Liver (tissue), 9 donors: ENCODE data around the gene LCP1. TPM values are rescaled to one million over a fixed set of nuclear protein-coding genes. Genes with fewer than 3 reads are reported as not detected.

Source experiments
- DNase-seq: peaks from one replicate; pipeline ENCODE4 v3.0.0-alpha.2; 2017; ENCODE audit warnings: low spot score
- H3K27ac ChIP-seq, 2 donors: one replicate each; pipeline ENCODE4 v1.7.0; 2013; ENCODE audit warnings: inconsistent platforms in 2 of 2, low read length in 2 of 2, control low read depth in 1 of 2, low read depth in 1 of 2, mild to moderate bottlenecking in 1 of 2
- H3K27me3 ChIP-seq, 4 donors: one replicate each; pipeline versions ENCODE4 v1.6.1 to v1.7.0; 2013; ENCODE audit warnings: low read length in 3 of 4, inconsistent platforms in 1 of 4, mild to moderate bottlenecking in 1 of 4, moderate library complexity in 1 of 4; ENCODE audit not compliant: control insufficient read depth in 4 of 4, insufficient read depth in 4 of 4
- H3K36me3 ChIP-seq, 4 donors: one replicate each; pipeline versions ENCODE4 v1.6.1 to v1.7.0; 2013; ENCODE audit warnings: low read length in 3 of 4, mild to moderate bottlenecking in 3 of 4, low read depth in 1 of 4, moderate library complexity in 1 of 4; ENCODE audit not compliant: control insufficient read depth in 4 of 4, insufficient read depth in 3 of 4
- H3K4me1 ChIP-seq, 4 donors: one replicate each; pipeline versions ENCODE4 v1.6.1 to v1.7.0; 2013; ENCODE audit warnings: low read length in 3 of 4, mild to moderate bottlenecking in 3 of 4, moderate library complexity in 1 of 4; ENCODE audit not compliant: control insufficient read depth in 4 of 4, insufficient read depth in 4 of 4
- H3K4me3 ChIP-seq, 3 donors: one replicate each; pipeline versions ENCODE4 v1.6.1 to v1.7.0; 2013; ENCODE audit warnings: low read length in 3 of 3, control low read depth in 1 of 3, low read depth in 1 of 3, mild to moderate bottlenecking in 1 of 3
- H3K9ac ChIP-seq, 2 donors: one replicate each; pipeline ENCODE4 v1.7.0; 2013; ENCODE audit warnings: low read length in 2 of 2, mild to moderate bottlenecking in 2 of 2, moderate library complexity in 2 of 2, control low read depth in 1 of 2, low read depth in 1 of 2
- H3K9me3 ChIP-seq, 4 donors: one replicate each; pipeline versions ENCODE4 v1.6.1 to v1.7.0; 2013; ENCODE audit warnings: low read length in 3 of 4; ENCODE audit not compliant: control insufficient read depth in 4 of 4
- ATF3 ChIP-seq: IDR thresholded peaks from 2 replicates; pipeline ENCODE4 v1.6.1; 2016; ENCODE audit warnings: antibody characterized with exemption
- EGR1 ChIP-seq, 2 donors: IDR thresholded peaks; 2 replicates each; pipeline ENCODE4 v1.6.1; 2016 to 2018; ENCODE audit warnings: antibody characterized with exemption in 2 of 2, low read depth in 2 of 2
- FOXA1 ChIP-seq: IDR thresholded peaks from 2 replicates; pipeline ENCODE4 v1.6.1; 2016; ENCODE audit warnings: antibody characterized with exemption
- GABPA ChIP-seq, 2 donors: IDR thresholded peaks in 1 of 2; conservative IDR thresholded peaks in 1 of 2; 2 replicates each; pipeline ENCODE4 v1.6.1; 2016; ENCODE audit warnings: antibody characterized with exemption in 2 of 2, mild to moderate bottlenecking in 1 of 2, moderate library complexity in 1 of 2
- HNF4A ChIP-seq, 2 donors: conservative IDR thresholded peaks; 2 replicates each; pipeline ENCODE4 v1.6.1; 2016; ENCODE audit warnings: antibody characterized with exemption in 2 of 2, mild to moderate bottlenecking in 2 of 2
- JUND ChIP-seq, 2 donors: IDR thresholded peaks; 2 replicates each; pipeline ENCODE4 v1.6.1; 2016; ENCODE audit warnings: antibody characterized with exemption in 2 of 2
- NR2F2 ChIP-seq: IDR thresholded peaks from 2 replicates; pipeline ENCODE4 v1.6.1; 2016; ENCODE audit warnings: antibody characterized with exemption
- RAD21 ChIP-seq, 2 donors: IDR thresholded peaks; 2 replicates each; pipeline ENCODE4 v1.6.1; 2016; ENCODE audit warnings: antibody characterized with exemption in 2 of 2, mild to moderate bottlenecking in 2 of 2
- RXRA ChIP-seq, 2 donors: IDR thresholded peaks; 2 replicates each; pipeline ENCODE4 v1.6.1; 2017 to 2018; ENCODE audit warnings: antibody characterized with exemption in 2 of 2, mild to moderate bottlenecking in 1 of 2
- SP1 ChIP-seq: IDR thresholded peaks from 2 replicates; pipeline ENCODE4 v1.6.1; 2018; ENCODE audit warnings: antibody characterized with exemption, mild to moderate bottlenecking
- TAF1 ChIP-seq: conservative IDR thresholded peaks from 2 replicates; pipeline ENCODE4 v1.6.1; 2016; ENCODE audit warnings: antibody characterized with exemption, mild to moderate bottlenecking
- YY1 ChIP-seq: IDR thresholded peaks from 2 replicates; pipeline ENCODE4 v1.6.1; 2016; ENCODE audit warnings: antibody characterized with exemption, mild to moderate bottlenecking
- WGBS: extraction: QIAGEN DNeasy Blood & Tissue Kit; methylation state at CpG from one replicate; pipeline ENCODE4 v1.1.7; 2013; 5-methylcytosine and 5-hydroxymethylcytosine counted together
- polyA plus RNA-seq, 2 donors: library from polyadenylated mRNA; stranded (reverse) in 1 of 2; unstranded in 1 of 2; fragments of 200-250 nt in 1 of 2; fragments of >200 nt in 1 of 2; fragmentation: Nextera tagmentation in 1 of 2; extraction: Ambion mirVana in 1 of 2; gene quantifications; one replicate each; pipeline versions ENCODE4 v1.2.1 to v1.2.3, GENCODE V29; 2013 to 2015
- total RNA-seq, 2 donors: library from RNA; depleted of rRNA; stranded (reverse); fragments of >200 nt; gene quantifications; one replicate each; pipeline ENCODE4 v1.2.3, GENCODE V29; 2014
- TF ChIP-seq, protein P1 (sequence below): IDR thresholded peaks from 2 replicates; pipeline ENCODE4 v1.6.1; 2016; ENCODE audit warnings: antibody characterized with exemption, mild to moderate bottlenecking
- TF ChIP-seq, protein P2 (sequence below): IDR thresholded peaks from 2 replicates; pipeline ENCODE4 v1.6.1; 2016; ENCODE audit warnings: antibody characterized with exemption
- donor health status: healthy.
- donor health status: healthy.
- donor health status: healthy.
- donor health status: healthy.
- donor health status: healthy.

The LCP1 gene
- total and polyA plus RNA-seq, 4 donors: 12.6 to 90.6 (median 36.0) TPM

DNA sequence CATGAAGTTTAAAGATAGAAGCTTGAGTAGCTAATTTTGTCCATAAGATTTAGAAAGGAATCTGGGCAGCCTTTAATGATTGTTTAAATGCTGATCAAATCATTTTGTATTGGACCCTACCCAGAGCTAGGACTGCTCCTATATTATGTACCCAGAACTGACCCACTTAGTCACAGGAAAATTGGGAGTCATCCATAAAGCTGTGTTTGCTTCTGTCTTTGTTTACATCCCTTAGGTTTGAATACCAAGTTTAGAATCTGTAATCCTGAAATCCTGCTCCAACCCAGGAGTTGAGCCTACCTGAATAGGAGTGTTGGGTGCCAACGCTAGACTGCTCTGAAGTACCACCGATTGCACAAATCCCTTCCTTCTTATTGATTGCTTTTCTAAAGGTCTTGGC is 23.8 kb downstream of the LCP1 start (continued):
- TF ChIP-seq ATF3 (no peak), RXRA (IDR thresholded peaks at IDR 0.05) (no peak)

- Histone ChIP-seq H3K9ac (no peak overlapping the region), H3K4me1 (peaks cover 0 to 9% (median 0%) of the 10 kb centered on the region in 4 donors), H3K4me3 (no peak overlapping the region), H3K27me3 (no peaks in the 10 kb centered on the region), H3K36me3 (peaks cover 0 to 10% (median 0%) of the 10 kb centered on the region in 4 donors), H3K27ac (no peak overlapping the region), H3K9me3 (no peaks in the 10 kb centered on the region)
- WGBS: 63% methylated on average over 7 of the region's 7 CpGs
- no peak for DNase-seq
- TF ChIP-seq YY1 (no peak), EGR1 (IDR thresholded peaks at IDR 0.05; ENCODE audit: low read depth in 2 of 2) (no peak), NR2F2 (no peak), FOXA1 (no peak), GABPA (IDR thresholded peaks at IDR 0.05 in 1 of 2, conservative IDR thresholded peaks at IDR 0.05 in 1 of 2) (no peak), SP1 (no peak), HNF4A (conservative IDR thresholded peaks at IDR 0.05) (no peak), RAD21 (IDR thresholded peaks at IDR 0.05) (no peak), JUND (IDR thresholded peaks at IDR 0.05) (no peak), TAF1 (no peak)
- TF ChIP-seq, protein P1, sequence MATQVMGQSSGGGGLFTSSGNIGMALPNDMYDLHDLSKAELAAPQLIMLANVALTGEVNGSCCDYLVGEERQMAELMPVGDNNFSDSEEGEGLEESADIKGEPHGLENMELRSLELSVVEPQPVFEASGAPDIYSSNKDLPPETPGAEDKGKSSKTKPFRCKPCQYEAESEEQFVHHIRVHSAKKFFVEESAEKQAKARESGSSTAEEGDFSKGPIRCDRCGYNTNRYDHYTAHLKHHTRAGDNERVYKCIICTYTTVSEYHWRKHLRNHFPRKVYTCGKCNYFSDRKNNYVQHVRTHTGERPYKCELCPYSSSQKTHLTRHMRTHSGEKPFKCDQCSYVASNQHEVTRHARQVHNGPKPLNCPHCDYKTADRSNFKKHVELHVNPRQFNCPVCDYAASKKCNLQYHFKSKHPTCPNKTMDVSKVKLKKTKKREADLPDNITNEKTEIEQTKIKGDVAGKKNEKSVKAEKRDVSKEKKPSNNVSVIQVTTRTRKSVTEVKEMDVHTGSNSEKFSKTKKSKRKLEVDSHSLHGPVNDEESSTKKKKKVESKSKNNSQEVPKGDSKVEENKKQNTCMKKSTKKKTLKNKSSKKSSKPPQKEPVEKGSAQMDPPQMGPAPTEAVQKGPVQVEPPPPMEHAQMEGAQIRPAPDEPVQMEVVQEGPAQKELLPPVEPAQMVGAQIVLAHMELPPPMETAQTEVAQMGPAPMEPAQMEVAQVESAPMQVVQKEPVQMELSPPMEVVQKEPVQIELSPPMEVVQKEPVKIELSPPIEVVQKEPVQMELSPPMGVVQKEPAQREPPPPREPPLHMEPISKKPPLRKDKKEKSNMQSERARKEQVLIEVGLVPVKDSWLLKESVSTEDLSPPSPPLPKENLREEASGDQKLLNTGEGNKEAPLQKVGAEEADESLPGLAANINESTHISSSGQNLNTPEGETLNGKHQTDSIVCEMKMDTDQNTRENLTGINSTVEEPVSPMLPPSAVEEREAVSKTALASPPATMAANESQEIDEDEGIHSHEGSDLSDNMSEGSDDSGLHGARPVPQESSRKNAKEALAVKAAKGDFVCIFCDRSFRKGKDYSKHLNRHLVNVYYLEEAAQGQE: no peak
- TF ChIP-seq, protein P2, sequence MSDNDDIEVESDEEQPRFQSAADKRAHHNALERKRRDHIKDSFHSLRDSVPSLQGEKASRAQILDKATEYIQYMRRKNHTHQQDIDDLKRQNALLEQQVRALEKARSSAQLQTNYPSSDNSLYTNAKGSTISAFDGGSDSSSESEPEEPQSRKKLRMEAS: no peak
These were observed 27.7 kb downstream of the LCP1 start for GRCh38 chr13:46154136-46154801.

- Histone ChIP-seq H3K9ac (no peak overlapping the region), H3K27ac (no peak overlapping the region), H3K4me1 (peaks cover 0 to 6% (median 0%) of the 10 kb centered on the region in 4 donors), H3K4me3 (no peak overlapping the region), H3K36me3 (peaks cover 0 to 5% (median 0%) of the 10 kb centered on the region in 4 donors), H3K9me3 (no peaks in the 10 kb centered on the region), H3K27me3 (no peaks in the 10 kb centered on the region)
- WGBS: 71% methylated on average over 6 of the region's 6 CpGs
- TF ChIP-seq FOXA1 (no peak), HNF4A (conservative IDR thresholded peaks at IDR 0.05) (peak in 1 of 2 donors; percentile 6)
- DNase-seq: no peak
These were observed 29.2 kb downstream of the LCP1 start for GRCh38 chr13:46152627-46153328.
